ENCODE measurements around the gene MTMR3. TPM values are rescaled to one million over a fixed set of nuclear protein-coding genes. Genes with fewer than 3 reads are reported as not detected.

The MTMR3 gene
- total RNA-seq, 6 experiments from 2014 or later, result 14.5 to 19.2 (median 18.2) TPM

GRCh38 chr22:29912141-29912540 is 29.2 kb downstream of the MTMR3 start:
- no peak overlapping the region for H3K27ac ChIP-seq
- intact Hi-C loops (cut with DNase I), result no loop called here

GRCh38 chr22:29912605-29913398 is 29.8 kb downstream of the MTMR3 start:
- no peaks in the 10 kb centered on the region for H3K27me3 ChIP-seq
- intact Hi-C loops (cut with DNase I), result no loop called here
- H3K4me3 ChIP-seq, result no peak overlapping the region
- H3K27ac ChIP-seq, result no peak overlapping the region
- H3K9me3 ChIP-seq, result no peaks in the 10 kb centered on the region
- peaks cover 0 to 34% (median 11%) of the 10 kb centered on the region in 4 donors for H3K4me1 ChIP-seq
- no peaks in the 10 kb centered on the region for H3K36me3 ChIP-seq
- DNase-seq, result no peak
- WGBS (ENCODE audit: insufficient coverage, low coverage, low lambda C conversion rate, missing lambda C conversion rate), result 74% methylated on average over 4 of the region's 5 CpGs
- no peak for TF ChIP-seq POLR2A (IDR thresholded peaks at IDR 0.05)
- no peak for TF ChIP-seq CTCF (IDR thresholded peaks at IDR 0.05)
- ATAC-seq, result peak in 3 of 4 donors; percentile 18 to 51 (median 41)

More at GRCh38 chr22:29912141-29912540, 29.2 kb downstream of the MTMR3 start:
- ATAC-seq (no peak), DNase-seq (no peak)
- H3K27me3 ChIP-seq, result no peaks in the 10 kb centered on the region
- TF ChIP-seq POLR2A (IDR thresholded peaks at IDR 0.05) (no peak), CTCF (IDR thresholded peaks at IDR 0.05) (no peak)
- no peaks in the 10 kb centered on the region for H3K36me3 ChIP-seq
- peaks cover 0 to 34% (median 9%) of the 10 kb centered on the region in 4 donors for H3K4me1 ChIP-seq
- no peaks in the 10 kb centered on the region for H3K9me3 ChIP-seq
- 93% methylated on average over 3 of the region's 4 CpGs for WGBS (ENCODE audit: insufficient coverage, low coverage, low lambda C conversion rate, missing lambda C conversion rate)
- H3K4me3 ChIP-seq, result no peak overlapping the region

DNA sequence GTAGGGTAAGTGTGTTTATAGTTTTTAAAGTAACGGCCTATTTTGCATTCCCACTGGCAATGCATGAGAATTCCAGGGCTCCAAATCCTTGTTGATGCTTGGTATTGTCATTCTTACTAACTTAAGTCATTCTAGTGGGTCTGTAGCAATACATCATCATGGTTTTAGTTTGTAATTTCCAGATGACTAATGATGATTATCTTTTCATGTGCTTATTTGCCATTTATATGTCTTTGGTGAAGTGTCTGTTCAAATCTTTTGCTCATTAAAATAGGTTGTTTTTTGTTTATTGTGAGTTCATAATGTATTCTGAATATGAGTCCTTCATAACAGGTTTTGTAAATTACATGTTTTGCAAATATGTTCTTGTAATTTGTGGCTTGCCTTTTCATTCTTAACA is 31.2 kb downstream of the MTMR3 start:
- Histone ChIP-seq H3K27me3 (no peaks in the 10 kb centered on the region), H3K36me3 (no peaks in the 10 kb centered on the region), H3K9me3 (no peaks in the 10 kb centered on the region), H3K4me1 (peaks cover 0 to 39% (median 15%) of the 10 kb centered on the region in 4 donors), H3K27ac (no peak overlapping the region), H3K4me3 (no peak overlapping the region)
- TF ChIP-seq CTCF (IDR thresholded peaks at IDR 0.05) (no peak), POLR2A (IDR thresholded peaks at IDR 0.05) (no peak)
- DNase-seq (no peak), ATAC-seq (no peak)
- intact Hi-C loops (cut with DNase I), result no loop called here
- 88% methylated on average over 1 of the region's 1 CpG for WGBS (ENCODE audit: insufficient coverage, low coverage, low lambda C conversion rate, missing lambda C conversion rate)

- H3K27ac ChIP-seq, result no peak overlapping the region
- no peaks in the 10 kb centered on the region for H3K27me3 ChIP-seq
- no peak overlapping the region for H3K4me3 ChIP-seq
- TF ChIP-seq POLR2A (IDR thresholded peaks at IDR 0.05) (no peak), CTCF (IDR thresholded peaks at IDR 0.05) (no peak)
- DNase-seq (no peak), ATAC-seq (no peak)
- intact Hi-C loops (cut with DNase I), result no loop called here
- WGBS (ENCODE audit: insufficient coverage, low coverage, low lambda C conversion rate, missing lambda C conversion rate), result 96% methylated on average over 4 of the region's 4 CpGs
- no peaks in the 10 kb centered on the region for H3K9me3 ChIP-seq
- no peaks in the 10 kb centered on the region for H3K36me3 ChIP-seq
- peaks cover 0 to 39% (median 15%) of the 10 kb centered on the region in 4 donors for H3K4me1 ChIP-seq
These were observed 32.1 kb downstream of the MTMR3 start for GRCh38 chr22:29914991-29915533.

Data from right lobe of liver (tissue), 6 donors.